ENCODE data around the gene ARSG. TPM values are rescaled to one million over a fixed set of nuclear protein-coding genes. Genes with fewer than 3 reads are reported as not detected.

ARSG gene
- total and polyA plus RNA-seq, 2 of the 8 experiments (the other 6 are each of a cell fraction or from before 2014, with no cell fraction given), result 3.3 to 4.0 TPM

GRCh38 chr17:68291836-68292688 is 767 bp downstream of the ARSG start (continued):
- TF ChIP-seq MAFK (IDR thresholded peaks at IDR 0.05; ENCODE audit: low read depth, low read length), result peak; percentile 90; the same call in 1 of the 2 replicates
- no peak; the same call in 1 of the 2 replicates for TF ChIP-seq RBBP5 (IDR thresholded peaks at IDR 0.05; ENCODE audit: borderline replicate concordance, low read depth, low read length)
- TF ChIP-seq KDM1A (IDR thresholded peaks at IDR 0.05; ENCODE audit: borderline replicate concordance, low read length), result peak; percentile 27; the same call in 1 of the 2 replicates
- TF ChIP-seq ASH2L (IDR thresholded peaks at IDR 0.05; ENCODE audit: low read length), result peak; percentile 83
- TF ChIP-seq TAF7 (optimal IDR thresholded peaks at IDR 0.05; ENCODE audit: borderline replicate concordance, low read depth, low read length), result peak; percentile 47
- TF ChIP-seq SIRT6 (IDR thresholded peaks at IDR 0.05; ENCODE audit: low read length), result no peak
- no peak for TF ChIP-seq CTBP2 (IDR thresholded peaks at IDR 0.05; ENCODE audit: borderline replicate concordance, insufficient read depth, insufficient read length, low read length)
- TF ChIP-seq SAP30 (IDR thresholded peaks at IDR 0.05; ENCODE audit: insufficient read depth, insufficient replicate concordance, low read length), result no peak
- TF ChIP-seq PHF8 (conservative IDR thresholded peaks at IDR 0.05; ENCODE audit: low read depth, low read length), result peak; percentile 18
- no peak for TF ChIP-seq GTF2F1 (IDR thresholded peaks at IDR 0.05; ENCODE audit: borderline replicate concordance, low read depth, low read length)
- TF ChIP-seq POLR2AphosphoS5 (IDR thresholded peaks at IDR 0.05; ENCODE audit: low read depth, low read length), result peak; percentile 21
- TF ChIP-seq TCF12 (IDR thresholded peaks at IDR 0.05; ENCODE audit: low read depth, low read length), result no peak
- no peak for TF ChIP-seq CHD2 (IDR thresholded peaks at IDR 0.05; ENCODE audit: low read length)
- peak; percentile 65 for TF ChIP-seq TAF1 (IDR thresholded peaks at IDR 0.05; ENCODE audit: low read depth, low read length)
- TF ChIP-seq SIX5 (IDR thresholded peaks at IDR 0.05; ENCODE audit: low read depth, low read length), result no peak
- no peak for TF ChIP-seq SP1 (IDR thresholded peaks at IDR 0.05; ENCODE audit: low read depth, low read length)
- no peak for TF ChIP-seq SP2 (IDR thresholded peaks at IDR 0.05; ENCODE audit: low read length)
- TF ChIP-seq BACH1 (IDR thresholded peaks at IDR 0.05; ENCODE audit: low read length), result peak; percentile 89
- peak; percentile 42; the same call in 1 of the 2 replicates for TF ChIP-seq SUZ12 (IDR thresholded peaks at IDR 0.05; ENCODE audit: low read length)
- TF ChIP-seq FOSL1 (IDR thresholded peaks at IDR 0.05; ENCODE audit: insufficient read depth, low read depth, low read length), result no peak
- no peak for TF ChIP-seq USF2 (IDR thresholded peaks at IDR 0.05; ENCODE audit: low read length)
- TF ChIP-seq RNF2 (IDR thresholded peaks at IDR 0.05; ENCODE audit: borderline replicate concordance, low read depth, low read length, missing control alignments, poor library complexity, severe bottlenecking), result no peak

All from H1 (cell line).